ENCODE data around the gene FAM117A.

DNA sequence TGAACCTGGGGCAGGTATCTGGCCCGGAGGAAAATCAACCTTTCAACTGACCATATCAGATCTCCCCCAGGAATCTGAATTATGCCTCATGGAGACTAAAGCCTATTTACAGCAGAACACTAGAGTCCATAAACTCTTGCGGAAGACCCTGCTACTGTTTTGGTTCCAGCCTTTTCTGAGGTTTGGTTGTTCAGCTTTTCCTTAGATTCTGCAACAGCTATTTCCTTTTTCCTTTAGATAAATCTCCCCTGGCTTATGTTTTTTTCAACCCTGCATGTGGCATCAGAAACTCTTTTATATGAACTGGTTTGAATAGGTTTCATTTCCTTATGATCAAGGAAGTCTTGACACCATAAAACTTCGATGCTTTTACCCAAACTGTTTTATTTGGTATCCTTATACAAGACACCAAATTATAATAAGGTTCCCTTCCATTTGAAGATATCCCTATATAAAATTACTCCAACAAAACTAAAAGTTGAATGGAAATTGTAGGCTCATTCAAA is 99.2 kb downstream of the FAM117A start:
- TF ChIP-seq, protein P1, sequence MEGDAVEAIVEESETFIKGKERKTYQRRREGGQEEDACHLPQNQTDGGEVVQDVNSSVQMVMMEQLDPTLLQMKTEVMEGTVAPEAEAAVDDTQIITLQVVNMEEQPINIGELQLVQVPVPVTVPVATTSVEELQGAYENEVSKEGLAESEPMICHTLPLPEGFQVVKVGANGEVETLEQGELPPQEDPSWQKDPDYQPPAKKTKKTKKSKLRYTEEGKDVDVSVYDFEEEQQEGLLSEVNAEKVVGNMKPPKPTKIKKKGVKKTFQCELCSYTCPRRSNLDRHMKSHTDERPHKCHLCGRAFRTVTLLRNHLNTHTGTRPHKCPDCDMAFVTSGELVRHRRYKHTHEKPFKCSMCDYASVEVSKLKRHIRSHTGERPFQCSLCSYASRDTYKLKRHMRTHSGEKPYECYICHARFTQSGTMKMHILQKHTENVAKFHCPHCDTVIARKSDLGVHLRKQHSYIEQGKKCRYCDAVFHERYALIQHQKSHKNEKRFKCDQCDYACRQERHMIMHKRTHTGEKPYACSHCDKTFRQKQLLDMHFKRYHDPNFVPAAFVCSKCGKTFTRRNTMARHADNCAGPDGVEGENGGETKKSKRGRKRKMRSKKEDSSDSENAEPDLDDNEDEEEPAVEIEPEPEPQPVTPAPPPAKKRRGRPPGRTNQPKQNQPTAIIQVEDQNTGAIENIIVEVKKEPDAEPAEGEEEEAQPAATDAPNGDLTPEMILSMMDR (IDR thresholded peaks at IDR 0.05): no peak
- TF ChIP-seq MAX (IDR thresholded peaks at IDR 0.05; ENCODE audit: low read depth): no peak
- no peak for TF ChIP-seq EZH2phosphoT487 (IDR thresholded peaks at IDR 0.05; ENCODE audit: borderline replicate concordance, low read depth)
- no peak for TF ChIP-seq NRF1 (IDR thresholded peaks at IDR 0.05; ENCODE audit: low read depth, low read length)
- TF ChIP-seq SMC3 (IDR thresholded peaks at IDR 0.05; ENCODE audit: low read depth, low read length): no peak
- no peak for TF ChIP-seq REST (IDR thresholded peaks at IDR 0.05; ENCODE audit: low read depth, low read length)
- no peak for TF ChIP-seq GABPA (IDR thresholded peaks at IDR 0.05; ENCODE audit: low read depth)
- TF ChIP-seq JUND (IDR thresholded peaks at IDR 0.05): no peak
- no peak for TF ChIP-seq CHD2 (IDR thresholded peaks at IDR 0.05; ENCODE audit: low read length, partially characterized antibody)
- no peak for TF ChIP-seq SIN3A (IDR thresholded peaks at IDR 0.05; ENCODE audit: borderline replicate concordance, low read depth, low read length)
- no peak for TF ChIP-seq POLR2AphosphoS5 (IDR thresholded peaks at IDR 0.05; ENCODE audit: low read depth, low read length)
- no peak for TF ChIP-seq USF1 (IDR thresholded peaks at IDR 0.05; ENCODE audit: borderline replicate concordance, low read depth)
- no peak for TF ChIP-seq FOXJ3 (CRISPR knock-in tag; IDR thresholded peaks at IDR 0.05)
- TF ChIP-seq RXRA (IDR thresholded peaks at IDR 0.05; ENCODE audit: borderline replicate concordance, low read depth): no peak
